Measurements from ENCODE around the gene LCMT1. TPM values are rescaled to one million over a fixed set of nuclear protein-coding genes. Genes with fewer than 3 reads are reported as not detected.

The LCMT1 gene
- total RNA-seq (2021; ENCODE audit: unreplicated experiment) (44.2 TPM), Bru-seq, nascent RNA (percentile 67 among the genes with signal in this experiment), BruChase-seq, experiment 1, labeled RNA remaining after a 2-hour chase (percentile 62 among the genes with signal in this experiment), BruChase-seq, experiment 2, labeled RNA remaining after a 6-hour chase (percentile 61 among the genes with signal in this experiment)
- 60.8 TPM for polyA plus RNA-seq (2012; ENCODE audit: insufficient read length)
- long read RNA-seq, transcript LCMT1-201 (12 exons, 1,529 nt), result minor isoform, 13 of 80 reads
- long read RNA-seq, transcript LCMT1-203 (11 exons, 1,368 nt), result major isoform, 37 of 80 reads
- long read RNA-seq, partial matches to known transcripts, result 4 of 80 reads
- long read RNA-seq, other reads (novel, unspliced or antisense), result 23 of 80 reads

DNA sequence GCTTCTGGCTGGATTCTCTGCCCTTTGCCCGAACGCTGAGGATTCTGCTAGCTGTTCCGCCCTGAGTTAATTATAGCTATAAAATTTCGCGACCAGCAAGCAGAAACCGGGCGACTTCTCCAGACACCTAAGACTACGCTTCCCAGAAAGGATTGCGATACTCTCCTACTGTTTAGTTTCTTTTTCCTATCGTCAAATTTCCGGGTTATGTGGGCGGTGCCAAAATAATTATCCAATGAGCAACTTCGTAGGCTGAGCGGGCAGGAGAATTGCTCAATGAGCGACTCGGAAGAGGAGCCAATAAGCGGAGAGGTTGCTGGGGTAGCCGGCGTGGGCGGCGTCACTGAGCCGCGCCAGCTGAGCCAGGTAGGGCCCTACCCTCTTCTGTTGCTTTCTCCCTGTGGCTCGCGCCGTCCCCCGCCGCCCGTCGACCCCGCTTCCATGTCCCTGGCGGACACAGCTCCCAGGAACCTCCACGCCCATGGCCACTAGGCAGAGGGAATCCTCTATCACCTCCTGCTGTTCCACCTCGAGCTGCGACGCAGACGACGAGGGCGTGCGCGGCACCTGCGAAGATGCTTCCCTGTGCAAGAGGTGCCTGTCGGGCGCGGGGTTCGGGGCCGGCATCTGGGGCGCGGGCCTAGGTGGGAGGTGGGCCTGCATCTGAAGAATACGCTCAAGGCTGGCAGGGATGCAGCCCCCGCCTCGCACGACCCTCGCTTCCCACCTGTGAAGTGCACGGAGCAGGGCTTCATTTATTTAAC, at the start of gene LCMT1:
Gene LCMT1, plus strand, starts transcription at position 340 of the 764 bp plus-strand sequence. Its CDS starts 142 bp downstream, at position 482.
- ChIA-PET CTCF (interaction anchor here (0.6 kb wide), 2 partner anchors 122 to 145 kb away, joined by 4 to 11 read pairs; no protein-coding TSS in a partner anchor), POLR2A (interaction anchor here (0.6 kb wide), 1 partner anchor 23 kb away, joined by 3 read pairs; no protein-coding TSS in a partner anchor)
- peak within 1 kb of the TSS; percentile 82 to 95 for H3K4me3 ChIP-seq (ENCODE audit: low read depth in 2 of 2, low read length in 2 of 2)
- TF ChIP-seq TCF7L2 (IDR thresholded peaks at IDR 0.05; ENCODE audit: low read depth, low read length) (no peak), REST (IDR thresholded peaks at IDR 0.05; ENCODE audit: insufficient read depth in 1 of 2, low read depth in 2 of 2, low read length in 1 of 2) (no peak), SIN3A (IDR thresholded peaks at IDR 0.05; ENCODE audit: borderline replicate concordance, insufficient read depth, low read depth, low read length) (peak; percentile 64; the same call in 1 of the 2 replicates)
- in situ Hi-C loops (cut with HindIII; ENCODE audit: low pct_unique_long_range_greater_than_20kb, low sequenced_read_pairs) (no loop called here), intact Hi-C loops (cut with micrococcal nuclease; ENCODE audit: unreplicated experiment) (no loop called here)
- BruUV-seq (replicated peaks), result no TSS peak
- peak within 1 kb of the TSS; percentile 86 for H3K27ac ChIP-seq (ENCODE audit: low read length)
- peak; percentile 95 for ATAC-seq
- H3K36me3 ChIP-seq (ENCODE audit: control insufficient read depth, insufficient read depth, low read length), result no peaks in the 10 kb centered on the region; the same call in 1 of the 2 replicates
- peak; percentile 98 for DNase-seq (ENCODE audit: low read depth, low spot score)
- H3K9me3 ChIP-seq (ENCODE audit: control insufficient read depth, insufficient read depth, low read depth, low read length), result no peaks in the 10 kb centered on the region
- peaks cover 23% of the 10 kb centered on the region for H3K4me1 ChIP-seq (ENCODE audit: control insufficient read depth, insufficient read depth, low read length)
- no peaks in the 10 kb centered on the region for H3K27me3 ChIP-seq (ENCODE audit: control insufficient read depth, insufficient read depth, low read length)

GRCh38 chr16:25063102-25063501, 48.4 kb upstream of the LCMT1 start:
- TF ChIP-seq, protein P1, sequence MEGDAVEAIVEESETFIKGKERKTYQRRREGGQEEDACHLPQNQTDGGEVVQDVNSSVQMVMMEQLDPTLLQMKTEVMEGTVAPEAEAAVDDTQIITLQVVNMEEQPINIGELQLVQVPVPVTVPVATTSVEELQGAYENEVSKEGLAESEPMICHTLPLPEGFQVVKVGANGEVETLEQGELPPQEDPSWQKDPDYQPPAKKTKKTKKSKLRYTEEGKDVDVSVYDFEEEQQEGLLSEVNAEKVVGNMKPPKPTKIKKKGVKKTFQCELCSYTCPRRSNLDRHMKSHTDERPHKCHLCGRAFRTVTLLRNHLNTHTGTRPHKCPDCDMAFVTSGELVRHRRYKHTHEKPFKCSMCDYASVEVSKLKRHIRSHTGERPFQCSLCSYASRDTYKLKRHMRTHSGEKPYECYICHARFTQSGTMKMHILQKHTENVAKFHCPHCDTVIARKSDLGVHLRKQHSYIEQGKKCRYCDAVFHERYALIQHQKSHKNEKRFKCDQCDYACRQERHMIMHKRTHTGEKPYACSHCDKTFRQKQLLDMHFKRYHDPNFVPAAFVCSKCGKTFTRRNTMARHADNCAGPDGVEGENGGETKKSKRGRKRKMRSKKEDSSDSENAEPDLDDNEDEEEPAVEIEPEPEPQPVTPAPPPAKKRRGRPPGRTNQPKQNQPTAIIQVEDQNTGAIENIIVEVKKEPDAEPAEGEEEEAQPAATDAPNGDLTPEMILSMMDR (IDR thresholded peaks at IDR 0.05), result no peak
- TF ChIP-seq REST (IDR thresholded peaks at IDR 0.05; ENCODE audit: insufficient read depth in 1 of 2, low read depth in 2 of 2, low read length in 1 of 2) (no peak), TCF7L2 (IDR thresholded peaks at IDR 0.05; ENCODE audit: low read depth, low read length) (no peak), POLR2AphosphoS5 (IDR thresholded peaks at IDR 0.05; ENCODE audit: low read depth, low read length) (no peak), SIN3A (IDR thresholded peaks at IDR 0.05; ENCODE audit: borderline replicate concordance, insufficient read depth, low read depth, low read length) (no peak)
- Histone ChIP-seq H3K27ac (ENCODE audit: low read length) (no peak overlapping the region), H3K36me3 (ENCODE audit: control insufficient read depth, insufficient read depth, low read length) (no peaks in the 10 kb centered on the region), H3K4me3 (ENCODE audit: low read depth in 2 of 2, low read length in 2 of 2) (no peak overlapping the region), H3K4me1 (ENCODE audit: control insufficient read depth, insufficient read depth, low read length) (peaks cover 9% of the 10 kb centered on the region), H3K9me3 (ENCODE audit: control insufficient read depth, insufficient read depth, low read depth, low read length) (no peaks in the 10 kb centered on the region), H3K27me3 (ENCODE audit: control insufficient read depth, insufficient read depth, low read length) (no peaks in the 10 kb centered on the region)
- in situ Hi-C loops (cut with HindIII; ENCODE audit: low pct_unique_long_range_greater_than_20kb, low sequenced_read_pairs), result no loop called here
- BruUV-seq (replicated peaks), result no TSS peak
- DNase-seq (ENCODE audit: low read depth, low spot score), result no peak
- intact Hi-C loops (cut with micrococcal nuclease; ENCODE audit: unreplicated experiment), result loop anchor here (5.0 kb wide), 1 partner anchor 44 kb away; no protein-coding TSS in a partner anchor
- ChIA-PET CTCF (interaction anchor here (0.6 kb wide), 1 partner anchor 375 kb away, joined by 4 read pairs; no protein-coding TSS in a partner anchor), POLR2A (no interaction called here)
- ATAC-seq, result no peak
